ENCODE measurements around the gene CD38.

DNA sequence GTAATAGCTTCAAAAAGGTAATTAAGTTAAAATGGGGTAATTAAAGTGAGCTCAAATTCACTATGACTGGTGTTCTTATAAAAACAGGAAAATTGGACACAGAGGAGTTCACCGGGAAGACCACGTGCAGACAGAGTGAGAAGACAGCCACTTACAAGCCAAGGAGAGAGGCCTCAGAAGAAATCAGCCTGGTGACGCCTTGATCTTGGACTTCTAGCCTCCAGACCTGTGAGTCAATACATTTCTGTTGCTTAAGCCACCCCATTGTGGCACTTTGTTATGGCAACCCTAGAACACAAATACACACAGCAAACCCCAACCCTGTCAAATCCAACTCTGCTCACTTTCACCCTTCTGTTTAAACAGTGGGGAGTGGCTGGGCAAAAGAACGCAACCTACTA is 4.1 kb upstream of the CD38 start:
- TF ChIP-seq, protein P1, sequence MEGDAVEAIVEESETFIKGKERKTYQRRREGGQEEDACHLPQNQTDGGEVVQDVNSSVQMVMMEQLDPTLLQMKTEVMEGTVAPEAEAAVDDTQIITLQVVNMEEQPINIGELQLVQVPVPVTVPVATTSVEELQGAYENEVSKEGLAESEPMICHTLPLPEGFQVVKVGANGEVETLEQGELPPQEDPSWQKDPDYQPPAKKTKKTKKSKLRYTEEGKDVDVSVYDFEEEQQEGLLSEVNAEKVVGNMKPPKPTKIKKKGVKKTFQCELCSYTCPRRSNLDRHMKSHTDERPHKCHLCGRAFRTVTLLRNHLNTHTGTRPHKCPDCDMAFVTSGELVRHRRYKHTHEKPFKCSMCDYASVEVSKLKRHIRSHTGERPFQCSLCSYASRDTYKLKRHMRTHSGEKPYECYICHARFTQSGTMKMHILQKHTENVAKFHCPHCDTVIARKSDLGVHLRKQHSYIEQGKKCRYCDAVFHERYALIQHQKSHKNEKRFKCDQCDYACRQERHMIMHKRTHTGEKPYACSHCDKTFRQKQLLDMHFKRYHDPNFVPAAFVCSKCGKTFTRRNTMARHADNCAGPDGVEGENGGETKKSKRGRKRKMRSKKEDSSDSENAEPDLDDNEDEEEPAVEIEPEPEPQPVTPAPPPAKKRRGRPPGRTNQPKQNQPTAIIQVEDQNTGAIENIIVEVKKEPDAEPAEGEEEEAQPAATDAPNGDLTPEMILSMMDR (conservative IDR thresholded peaks at IDR 0.05; ENCODE audit: low read depth, low read length): no peak
- TF ChIP-seq EZH2phosphoT487 (IDR thresholded peaks at IDR 0.05; ENCODE audit: borderline replicate concordance, low read length): no peak
- no peak for TF ChIP-seq EZH2 (IDR thresholded peaks at IDR 0.05; ENCODE audit: low read length, unreplicated experiment)
